ENCODE data around the gene FKBP9. TPM values are rescaled to one million over a fixed set of nuclear protein-coding genes. Genes with fewer than 3 reads are reported as not detected.
"Not testable (repeated sequence)": the region's sequence is repeated elsewhere in the genome, so short reads cannot be mapped to it uniquely, and the experiment has no call there.

The FKBP9 gene, protein sequence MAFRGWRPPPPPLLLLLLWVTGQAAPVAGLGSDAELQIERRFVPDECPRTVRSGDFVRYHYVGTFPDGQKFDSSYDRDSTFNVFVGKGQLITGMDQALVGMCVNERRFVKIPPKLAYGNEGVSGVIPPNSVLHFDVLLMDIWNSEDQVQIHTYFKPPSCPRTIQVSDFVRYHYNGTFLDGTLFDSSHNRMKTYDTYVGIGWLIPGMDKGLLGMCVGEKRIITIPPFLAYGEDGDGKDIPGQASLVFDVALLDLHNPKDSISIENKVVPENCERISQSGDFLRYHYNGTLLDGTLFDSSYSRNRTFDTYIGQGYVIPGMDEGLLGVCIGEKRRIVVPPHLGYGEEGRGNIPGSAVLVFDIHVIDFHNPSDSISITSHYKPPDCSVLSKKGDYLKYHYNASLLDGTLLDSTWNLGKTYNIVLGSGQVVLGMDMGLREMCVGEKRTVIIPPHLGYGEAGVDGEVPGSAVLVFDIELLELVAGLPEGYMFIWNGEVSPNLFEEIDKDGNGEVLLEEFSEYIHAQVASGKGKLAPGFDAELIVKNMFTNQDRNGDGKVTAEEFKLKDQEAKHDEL
- total RNA-seq = 29.0 TPM

DNA sequence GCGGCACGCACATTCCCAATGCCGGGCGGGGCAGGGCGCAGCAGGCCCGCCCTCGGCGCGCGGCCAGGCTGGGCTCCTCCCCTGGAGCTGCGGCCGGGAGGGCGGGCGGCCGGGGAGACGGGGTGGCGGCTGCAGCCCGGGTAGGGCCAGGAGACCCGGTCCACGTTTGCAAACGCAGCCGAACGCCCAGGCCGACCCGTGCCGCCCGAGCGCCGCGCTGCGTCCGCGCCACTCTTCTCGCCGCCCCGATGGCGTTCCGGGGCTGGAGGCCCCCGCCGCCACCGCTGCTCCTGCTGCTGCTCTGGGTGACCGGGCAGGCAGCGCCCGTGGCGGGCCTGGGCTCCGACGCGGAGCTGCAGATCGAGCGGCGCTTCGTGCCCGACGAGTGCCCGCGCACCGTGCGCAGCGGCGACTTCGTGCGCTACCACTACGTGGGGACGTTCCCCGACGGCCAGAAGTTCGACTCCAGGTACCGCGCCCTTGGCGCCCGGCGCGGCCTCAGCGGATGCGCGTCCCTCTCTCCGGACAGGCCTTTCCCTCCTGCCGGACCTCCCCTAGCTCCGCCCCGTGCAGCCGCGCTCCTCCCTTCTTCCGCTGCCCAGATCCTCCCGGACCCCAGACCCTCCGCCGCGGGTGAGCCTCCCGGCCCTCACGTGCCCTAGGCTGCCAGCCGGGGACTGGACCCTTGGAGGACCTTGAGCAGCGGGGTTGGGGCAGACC is at the start of gene FKBP9:
Gene FKBP9 (plus strand): TSS at position 115 of the 720 bp plus-strand sequence. CDS start 134 bp downstream, at position 249.
- DNase-seq = peak; percentile 58

DNA sequence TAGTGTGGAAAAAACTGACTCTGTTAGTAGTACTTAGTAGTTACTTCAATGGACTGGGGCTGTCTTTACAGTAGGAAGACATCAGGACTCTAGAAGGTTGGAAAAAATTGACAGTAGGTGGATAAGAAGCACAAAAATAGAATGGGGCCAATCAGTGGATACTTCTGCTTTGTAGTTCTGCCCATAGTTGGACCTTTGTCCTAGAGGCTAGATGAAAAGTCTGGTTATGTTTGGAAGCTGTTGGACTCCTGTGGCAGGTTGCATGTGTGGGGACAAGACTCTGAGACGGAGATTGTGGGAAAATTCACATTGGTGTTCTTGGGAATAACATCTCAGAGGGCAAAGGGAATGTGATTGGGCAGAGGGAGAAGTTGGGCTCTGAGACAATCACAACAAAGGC is 47.0 kb upstream of the FKBP9 start:
- DNase-seq = no peak

DNA sequence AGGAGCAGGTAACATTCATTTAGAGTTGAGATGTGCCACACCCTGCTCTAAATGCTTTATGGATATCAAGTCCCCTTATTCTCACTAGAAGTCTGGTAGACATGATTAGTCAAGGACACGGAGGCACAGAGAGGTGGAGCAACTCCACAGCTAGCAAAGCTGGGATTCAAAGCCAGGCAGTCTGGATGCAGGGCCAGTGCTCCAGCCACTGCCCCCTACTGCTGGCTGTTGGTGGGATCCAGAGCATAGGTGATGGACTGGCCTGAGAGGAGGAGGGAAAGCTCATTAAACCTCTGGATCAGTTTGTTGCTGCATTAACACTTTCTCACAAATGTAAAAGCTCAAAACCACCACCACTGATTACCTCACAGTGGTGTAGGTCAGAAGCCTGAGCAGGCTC is 43.1 kb upstream of the FKBP9 start:
- no peak for DNase-seq

DNA sequence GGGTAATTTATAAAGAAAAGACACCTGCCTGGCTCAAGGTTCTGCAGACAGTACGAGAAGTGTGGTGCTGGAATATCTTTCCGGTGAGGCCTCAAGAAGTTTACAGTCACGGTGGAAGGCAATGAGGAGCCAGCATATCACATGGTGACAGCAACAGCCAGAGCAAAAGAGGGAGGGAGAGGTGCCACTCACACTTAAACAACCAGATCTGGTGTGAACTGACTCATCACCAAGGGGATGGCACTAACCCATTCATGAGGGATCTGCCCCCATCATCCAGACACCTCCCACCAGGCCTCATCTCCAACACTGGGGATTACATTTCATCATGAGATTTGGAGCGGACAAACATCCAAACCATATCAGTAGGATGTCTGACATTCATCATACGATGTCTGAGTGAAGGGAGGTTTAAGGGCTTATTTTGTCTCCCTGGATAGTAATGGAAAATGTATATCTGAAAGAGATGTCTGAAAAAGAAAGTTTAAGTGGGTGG is 42.2 kb upstream of the FKBP9 start:
- DNase-seq = no peak

DNA sequence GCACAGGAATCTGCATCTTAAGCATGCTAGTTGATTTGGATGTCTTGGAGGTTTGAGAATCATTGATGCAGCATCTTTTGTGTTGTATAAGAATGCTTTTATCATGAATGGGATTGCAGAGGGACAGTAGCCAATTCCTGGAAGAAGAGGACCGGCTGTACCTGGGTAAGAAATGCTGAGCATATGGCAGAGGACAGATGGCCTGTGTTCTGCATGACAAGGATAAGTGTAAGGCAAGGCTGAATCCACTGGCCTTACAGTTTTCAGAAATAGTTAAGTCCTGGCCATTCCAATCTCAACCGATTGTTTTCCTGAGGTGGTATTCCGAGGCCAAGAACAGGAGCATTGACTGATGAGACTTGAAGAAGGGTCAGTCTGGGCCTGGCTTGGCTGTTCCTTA is 41.2 kb upstream of the FKBP9 start:
- DNase-seq = peak; percentile 4

DNA sequence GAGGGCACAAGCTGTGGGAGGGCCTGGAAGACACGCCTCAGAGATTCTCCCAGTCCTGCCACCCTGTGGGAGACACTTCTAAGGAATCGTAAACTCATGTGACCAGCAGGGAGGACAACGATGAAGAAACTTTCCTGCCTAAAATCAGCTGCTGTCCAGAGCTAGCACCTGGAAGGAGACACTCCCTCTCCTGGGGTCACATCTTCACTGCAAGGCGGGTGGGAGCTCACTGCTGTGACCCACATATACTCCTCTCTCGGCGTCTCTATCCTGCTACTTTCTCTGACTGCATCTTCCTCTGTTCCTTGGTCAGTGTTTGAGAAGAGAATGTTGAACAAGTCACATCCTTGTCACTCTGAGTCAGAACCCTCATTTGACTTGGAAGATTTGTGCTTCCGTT is 40.2 kb upstream of the FKBP9 start:
- DNase-seq = not testable (repeated sequence)

DNA sequence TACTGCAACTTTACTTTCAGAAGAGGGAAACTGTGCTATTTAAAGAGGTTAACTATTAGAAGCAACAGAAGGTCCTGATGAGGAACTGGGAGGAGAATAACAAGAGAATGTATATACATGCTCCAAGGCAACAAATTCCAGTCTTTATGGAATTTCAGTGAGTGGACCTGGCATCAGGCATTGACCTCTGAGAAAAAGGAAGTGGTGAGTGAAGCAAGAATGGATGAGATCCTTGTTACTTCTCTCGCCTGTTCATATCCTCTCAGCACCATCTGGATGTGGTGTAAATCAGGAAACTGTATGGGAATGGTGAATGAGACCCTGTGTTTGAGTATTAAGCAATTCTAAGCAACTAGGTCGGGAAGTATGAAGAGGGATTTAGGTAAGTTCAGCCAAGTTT is 35.3 kb upstream of the FKBP9 start:
- no peak for DNase-seq

DNA sequence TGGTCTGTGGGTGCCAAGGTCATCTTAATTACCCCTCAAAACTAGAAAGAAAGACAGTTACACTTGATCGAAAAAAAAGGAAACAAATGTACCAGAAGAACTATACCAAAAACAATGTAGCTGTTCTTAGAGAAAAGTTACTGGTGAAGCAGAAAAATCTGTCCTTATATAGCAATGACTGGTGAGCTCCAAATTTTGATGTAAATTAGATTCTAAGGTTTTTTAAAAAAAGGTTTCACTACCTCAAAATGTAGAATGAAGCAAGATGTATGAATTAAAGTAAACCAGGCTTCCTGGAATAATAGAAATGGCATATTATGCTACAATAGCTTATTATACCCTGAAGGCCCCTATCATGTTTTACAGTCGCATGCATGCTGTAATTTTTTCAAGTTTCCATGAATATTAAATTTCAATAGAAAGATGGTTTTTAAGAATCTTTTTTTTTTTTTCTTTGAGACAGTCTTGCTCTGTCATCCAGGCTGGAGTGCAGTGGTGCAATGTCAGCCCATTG is 28.4 kb upstream of the FKBP9 start:
- DNase-seq = no peak

DNA sequence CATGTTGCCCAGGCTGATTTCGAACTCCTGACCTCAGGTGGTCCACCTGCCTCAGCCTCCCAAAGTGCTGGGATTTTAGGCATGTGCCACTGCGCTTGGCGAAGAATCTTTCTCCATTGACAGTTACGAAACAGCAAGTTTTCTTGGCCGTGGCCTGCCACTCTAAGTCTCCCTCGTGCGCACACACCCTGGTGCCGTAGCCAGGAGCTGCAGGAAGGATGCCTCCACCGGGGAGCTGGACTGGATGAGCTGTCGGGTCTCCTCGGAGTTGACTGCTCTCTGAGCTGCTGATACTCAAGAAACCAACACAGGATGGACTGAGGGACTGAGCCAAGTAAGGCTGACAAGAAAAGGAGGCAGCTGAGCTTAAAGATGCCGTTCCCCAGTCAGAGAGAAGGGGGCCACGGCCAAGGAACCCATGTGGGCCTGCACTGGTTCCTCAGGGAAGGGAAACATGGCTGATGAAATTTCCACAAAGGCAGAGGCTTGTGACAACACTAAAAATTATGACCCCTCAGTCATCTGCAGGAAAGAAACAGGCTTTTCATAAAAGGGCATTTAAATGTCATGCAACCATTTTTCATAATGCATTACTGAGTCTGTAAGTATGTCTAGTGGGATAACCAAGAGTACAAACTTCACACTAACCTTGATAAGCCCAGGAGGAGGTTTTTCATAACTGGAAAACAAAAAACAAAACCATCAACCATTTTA is 27.7 kb upstream of the FKBP9 start:
- no peak for DNase-seq

DNA sequence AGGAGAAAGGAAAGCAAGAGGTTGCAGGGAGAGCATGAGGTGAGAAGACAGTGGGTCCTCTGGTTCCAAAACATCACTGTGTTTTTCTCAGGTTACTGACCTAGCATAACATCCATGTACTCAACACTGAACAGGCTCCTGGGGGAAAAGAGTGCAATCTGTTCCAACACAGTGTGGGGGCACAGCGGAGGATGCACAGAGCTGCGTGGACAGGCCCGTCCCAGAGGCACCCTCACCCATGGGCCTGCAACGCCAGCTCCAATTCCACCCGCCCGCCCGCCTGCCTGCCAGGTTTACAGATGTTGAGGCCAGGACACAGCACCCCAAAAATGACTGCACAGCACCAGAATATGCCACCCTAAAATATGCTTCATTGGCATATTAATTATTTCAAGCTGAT is 26.9 kb upstream of the FKBP9 start:
- no peak for DNase-seq

DNA sequence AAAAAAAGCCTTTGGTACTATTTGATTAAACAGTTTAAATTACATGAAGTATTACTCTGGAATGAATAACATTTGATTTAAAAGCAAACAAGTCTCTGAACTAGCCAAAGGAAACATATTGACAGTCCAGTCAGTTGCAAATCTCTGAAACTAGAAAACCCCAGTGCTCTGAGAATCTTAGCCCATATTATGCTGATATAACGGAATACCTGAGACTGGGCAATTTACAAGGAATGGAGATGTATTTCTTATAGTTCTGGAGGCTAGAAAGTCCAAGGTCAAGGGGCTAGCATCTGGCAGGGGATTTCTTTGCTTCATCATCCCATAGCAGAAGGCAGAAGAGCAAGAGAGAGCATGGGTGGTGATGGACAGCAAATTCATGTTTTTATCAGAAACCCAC is 21.7 kb upstream of the FKBP9 start:
- no peak for DNase-seq

DNA sequence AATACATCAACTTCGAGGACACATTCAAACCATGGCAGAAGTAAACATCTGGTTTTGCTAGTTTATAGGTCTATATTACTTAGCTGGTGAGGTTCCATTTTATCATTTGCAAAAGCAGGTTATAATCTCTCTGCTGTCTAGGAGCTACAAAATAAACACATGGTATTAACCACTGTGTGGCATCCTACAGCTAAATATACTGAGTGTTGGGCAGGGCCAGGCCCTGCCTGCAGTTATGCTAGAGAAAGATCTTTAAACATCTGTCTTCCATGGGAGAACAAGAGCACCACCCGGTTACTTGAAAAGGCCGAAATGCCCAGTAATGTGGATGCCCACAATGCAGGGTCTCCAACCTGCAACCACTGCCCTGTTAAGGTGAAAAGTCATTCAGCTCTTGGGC is 20.6 kb upstream of the FKBP9 start:
- no peak for DNase-seq

DNA sequence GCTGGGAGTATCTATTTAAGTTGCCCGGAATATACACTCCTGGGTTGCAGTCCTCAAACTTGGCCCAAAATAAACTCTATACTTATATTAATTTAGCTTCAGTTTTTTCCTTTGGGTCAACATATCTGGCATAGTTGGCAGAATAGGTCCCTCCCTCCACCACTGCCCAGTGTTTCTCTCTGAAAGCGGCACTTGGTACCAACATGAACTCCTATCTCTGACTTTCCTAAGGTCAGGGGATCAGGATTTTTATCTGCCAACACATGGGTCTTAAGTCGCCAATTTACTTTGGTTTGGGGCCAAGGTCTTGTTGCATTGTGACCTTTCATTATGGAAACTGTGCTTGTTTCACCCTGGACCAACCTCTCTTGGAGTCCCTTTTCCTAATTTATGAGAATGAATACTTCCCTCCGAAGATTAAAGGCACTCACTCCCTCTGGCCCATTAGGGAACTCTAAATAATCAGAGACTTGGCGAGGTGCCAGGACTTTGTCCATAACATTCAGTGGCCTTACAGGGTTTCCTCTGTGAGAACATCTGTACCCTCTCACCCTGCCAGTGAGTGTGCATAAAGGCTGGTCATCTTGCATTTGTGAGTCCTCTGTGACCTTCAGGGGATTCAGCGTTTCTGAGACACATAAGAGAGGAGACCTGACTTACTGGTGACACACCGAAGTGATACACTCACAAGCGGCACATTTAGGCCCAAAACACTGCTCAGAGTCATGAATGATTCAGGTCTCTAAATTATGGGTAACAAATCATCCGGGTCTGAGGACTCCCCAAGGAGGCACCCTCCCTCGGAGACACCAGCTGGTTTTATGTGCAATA is 19.7 kb upstream of the FKBP9 start:
- no peak for DNase-seq

DNA sequence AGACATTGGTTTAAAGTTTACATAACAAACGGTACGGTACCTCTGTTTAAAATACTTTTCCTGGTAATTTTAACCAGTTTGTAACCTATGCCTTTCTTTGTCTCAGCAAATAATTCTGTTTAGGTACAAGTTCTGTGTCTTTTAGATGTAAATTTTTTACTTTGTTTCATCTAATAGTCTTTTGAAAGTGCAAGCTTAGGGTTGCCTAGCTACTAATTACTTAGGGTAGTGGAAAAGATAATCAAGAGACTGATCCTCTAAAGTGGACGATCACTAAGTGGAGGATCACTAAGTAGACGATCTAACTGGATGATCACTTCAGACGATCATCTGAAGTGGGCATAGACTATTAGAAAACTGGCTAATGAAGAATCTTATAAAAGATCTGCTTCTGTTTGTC is 16.1 kb upstream of the FKBP9 start:
- DNase-seq = no peak

DNA sequence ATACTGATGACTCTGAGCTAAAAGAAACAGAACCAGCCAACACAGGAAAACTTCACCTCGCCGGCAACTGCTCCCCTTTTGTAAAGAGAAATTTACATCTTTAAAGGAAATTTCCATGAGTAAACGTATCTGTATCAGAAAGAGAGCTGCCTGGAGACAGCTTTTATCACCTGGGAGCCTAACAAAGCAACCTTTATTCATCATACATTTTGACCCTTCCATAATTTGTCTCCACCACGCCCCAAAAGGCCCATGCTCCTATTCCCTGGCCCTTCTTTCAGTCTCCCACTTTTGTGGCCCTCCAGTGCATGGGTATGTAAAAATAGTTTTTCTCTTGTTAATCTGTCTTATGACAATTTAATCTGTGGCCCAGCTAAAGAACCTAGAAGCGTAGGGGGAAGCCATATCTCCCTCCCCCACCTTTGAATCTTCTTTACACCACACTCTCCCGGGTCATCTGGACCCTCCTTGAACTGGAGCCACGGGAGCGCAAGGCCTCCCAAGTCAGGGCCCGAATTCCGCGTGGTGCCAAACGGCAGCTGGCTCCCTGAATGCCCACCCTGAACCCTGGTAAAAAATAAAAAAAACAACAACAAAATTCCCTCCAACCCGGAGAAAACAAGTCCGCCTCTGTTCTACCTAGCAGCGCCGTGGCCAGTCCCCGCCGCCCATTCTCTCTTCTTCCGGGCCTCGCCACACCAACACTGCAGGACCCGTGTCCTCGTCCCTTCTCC is 15.4 kb upstream of the FKBP9 start:
- no peak for DNase-seq

DNA sequence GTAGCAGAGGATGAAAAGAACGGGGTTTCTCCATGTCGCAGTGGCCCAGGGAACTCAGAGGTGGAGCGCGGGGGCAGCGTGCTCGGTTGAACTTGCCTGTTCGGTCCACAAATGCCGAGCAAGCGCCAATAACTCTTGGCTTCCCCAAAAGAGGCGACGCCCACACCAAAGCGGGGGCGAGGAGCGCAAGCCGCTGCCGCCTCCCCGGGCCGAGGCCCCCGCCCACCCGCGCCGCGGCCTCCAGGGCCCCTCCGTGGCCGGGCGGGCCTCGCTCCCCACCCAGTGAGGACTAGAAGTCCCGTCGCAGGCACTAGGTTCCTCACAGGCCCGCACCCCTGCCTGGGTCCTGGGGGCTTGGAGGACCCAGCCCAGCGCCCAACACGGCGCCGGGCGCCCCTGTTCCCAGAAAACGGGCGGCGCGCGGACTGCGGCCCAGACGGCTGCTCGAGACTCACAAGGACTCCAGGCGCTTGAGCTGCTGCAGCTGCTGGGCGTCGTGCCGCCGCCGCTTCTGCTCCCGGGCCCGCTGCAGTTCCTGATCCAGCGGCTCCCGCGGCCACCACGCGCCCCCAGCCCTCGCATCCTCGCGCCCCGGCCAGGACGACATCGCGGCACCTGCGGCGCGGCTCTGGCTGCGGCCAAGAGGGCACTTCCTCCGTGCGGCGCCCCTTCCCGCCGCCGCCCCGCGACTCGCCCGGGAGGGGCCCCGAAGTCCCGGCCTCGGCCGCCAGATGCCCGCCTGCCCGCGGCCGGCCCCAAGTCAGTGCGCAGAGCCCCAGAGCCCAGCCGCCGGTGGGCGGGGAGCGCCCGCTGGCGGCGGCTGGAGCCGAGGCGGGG is 14.6 kb upstream of the FKBP9 start:
- DNase-seq = peak; percentile 77

DNA sequence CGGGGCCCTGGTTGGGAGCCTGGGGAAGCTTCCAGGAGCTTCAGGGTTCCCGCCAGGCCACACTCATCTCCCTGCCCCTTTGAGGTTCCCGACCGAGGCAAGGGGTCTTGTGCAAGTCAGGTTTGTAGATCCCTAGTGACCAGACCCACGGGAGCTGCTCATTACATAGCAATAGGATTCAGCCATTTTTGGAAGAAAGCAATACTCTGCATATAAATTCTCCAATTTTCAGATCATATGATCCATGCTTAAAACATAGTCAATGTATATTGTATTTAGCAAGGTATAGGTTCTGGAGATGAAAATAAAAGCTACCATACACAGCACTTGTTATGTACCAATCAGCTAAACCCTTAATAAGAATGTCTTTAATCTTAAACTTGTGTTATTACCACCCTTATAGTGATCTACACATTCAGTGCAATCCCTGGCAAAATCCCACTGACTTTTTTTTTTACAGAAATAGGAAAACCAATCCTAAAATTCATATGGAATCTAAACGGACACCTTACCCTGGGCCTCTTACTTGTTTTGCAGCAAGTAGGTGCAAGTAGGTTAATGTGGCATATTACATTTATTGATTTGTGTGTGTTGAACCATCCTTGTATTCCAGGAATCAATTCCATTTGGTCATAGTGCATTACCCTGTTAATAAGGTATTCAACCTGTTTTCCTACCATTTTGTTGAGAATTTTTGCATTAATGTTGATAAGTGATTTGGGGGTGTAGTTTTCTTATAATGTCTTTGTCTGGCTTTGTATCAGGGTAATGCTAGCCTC is 13.8 kb upstream of the FKBP9 start:
- DNase-seq = no peak

DNA sequence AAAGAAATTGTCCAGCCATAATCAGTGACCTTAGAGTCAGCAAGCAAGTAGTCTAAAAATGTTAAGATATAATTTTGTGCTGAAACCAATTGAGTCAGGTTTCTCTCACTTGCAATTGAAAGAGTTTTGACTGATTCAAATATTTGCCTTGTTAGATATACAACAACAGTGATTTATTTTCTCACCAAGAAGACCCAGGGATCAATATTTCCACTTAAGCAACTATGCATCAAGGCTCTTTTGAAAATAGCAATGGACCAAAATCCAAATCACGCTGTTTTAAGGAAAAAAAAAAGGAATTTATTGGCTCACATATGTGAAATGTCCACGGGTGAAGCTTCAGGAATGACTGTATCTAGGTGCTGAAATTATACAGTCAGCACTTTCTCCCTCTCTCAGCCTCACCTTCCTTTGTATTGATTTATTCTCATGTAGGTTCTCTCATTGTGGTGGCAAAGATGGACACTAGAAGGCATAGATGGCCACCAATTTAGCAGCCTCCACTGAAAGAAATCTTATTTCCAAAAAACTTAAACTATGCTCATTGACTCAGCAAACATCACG is 9.7 kb upstream of the FKBP9 start:
- DNase-seq = no peak

DNA sequence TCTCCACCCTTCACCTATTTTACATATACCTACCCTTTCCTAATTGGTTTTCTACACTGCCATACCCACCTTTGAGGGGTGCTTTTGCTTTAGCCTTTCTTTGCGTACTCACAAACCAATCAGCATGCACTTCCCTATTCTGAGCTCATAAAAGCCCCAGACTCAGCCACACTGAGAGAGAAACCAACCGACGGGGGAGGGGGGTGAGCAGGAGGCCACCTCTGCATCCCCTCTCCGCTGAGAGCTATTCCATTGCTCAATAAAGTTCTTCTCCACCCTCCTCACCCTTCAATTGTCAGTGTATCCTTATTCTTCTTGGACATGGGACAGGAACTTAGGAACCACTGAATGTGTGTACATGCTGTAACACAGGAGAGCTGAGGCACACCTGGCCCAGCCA is 9.0 kb upstream of the FKBP9 start:
- no peak for DNase-seq
